GM21423 (cell line): ENCODE data around the gene AMD1.
"Not testable (repeated sequence)": the region's sequence is repeated elsewhere in the genome, so short reads cannot be mapped to it uniquely, and the experiment has no call there.

ENCODE experiments used
- ATAC-seq: cut with Tn5 transposase; IDR thresholded peaks from one replicate; pipeline ENCODE4 v1.9.1; 2021; ENCODE audit warnings: mild to moderate bottlenecking, moderate library complexity; ENCODE audit not compliant: unreplicated experiment

Gene AMD1

GRCh38 chr6:110873981-110874879 lies at the start of gene AMD1:
Gene AMD1, plus strand, starts transcription at chr6:110874785. Its CDS starts 321 bp downstream, at chr6:110875106.
- peak; percentile 69 for ATAC-seq

GRCh38 chr6:110826236-110827129 lies 48.1 kb upstream of the AMD1 start:
- ATAC-seq = no peak

GRCh38 chr6:110828396-110828795 lies 46.2 kb upstream of the AMD1 start:
- no peak for ATAC-seq

GRCh38 chr6:110831405-110831804 lies 43.2 kb upstream of the AMD1 start:
- ATAC-seq = no peak

- no peak for ATAC-seq
Observed at GRCh38 chr6:110833831-110834230, 40.8 kb upstream of the AMD1 start.

GRCh38 chr6:110835751-110836150 lies 38.8 kb upstream of the AMD1 start:
- ATAC-seq = not testable (repeated sequence)

- no peak for ATAC-seq
Observed at GRCh38 chr6:110841266-110841665, 33.3 kb upstream of the AMD1 start.

GRCh38 chr6:110849781-110850180 lies 24.8 kb upstream of the AMD1 start:
- ATAC-seq = no peak

GRCh38 chr6:110852773-110853172 lies 21.8 kb upstream of the AMD1 start:
- ATAC-seq = no peak

- no peak for ATAC-seq
Observed at GRCh38 chr6:110853754-110854477, 20.7 kb upstream of the AMD1 start.

GRCh38 chr6:110856296-110856695 lies 18.3 kb upstream of the AMD1 start:
- no peak for ATAC-seq

GRCh38 chr6:110858016-110858415 lies 16.6 kb upstream of the AMD1 start:
- ATAC-seq = no peak

- no peak for ATAC-seq
Observed at GRCh38 chr6:110858562-110859214, 15.9 kb upstream of the AMD1 start.

- ATAC-seq = no peak
Observed at GRCh38 chr6:110859335-110859792, 15.2 kb upstream of the AMD1 start.

- no peak for ATAC-seq
Observed at GRCh38 chr6:110864824-110865223, 9.8 kb upstream of the AMD1 start.

GRCh38 chr6:110874880-110875547 lies 429 bp downstream of the AMD1 start:
- ATAC-seq = peak; percentile 8

GRCh38 chr6:110875548-110876169 lies 1.1 kb downstream of the AMD1 start:
- ATAC-seq = peak; percentile 10

- ATAC-seq = peak; percentile 41
Observed at GRCh38 chr6:110876170-110876773, 1.7 kb downstream of the AMD1 start.
